Measurements from ENCODE around the gene ATG9B.
"Not testable (repeated sequence)": the region's sequence is repeated elsewhere in the genome, so short reads cannot be mapped to it uniquely, and the experiment has no call there.

Gene ATG9B

GRCh38 chr7:151045967-151046366 is 21.7 kb upstream of the ATG9B start:
- Histone ChIP-seq H3K79me2 (ENCODE audit: insufficient read depth, low read depth) (no peaks in the 10 kb centered on the region), H3K4me1 (ENCODE audit: low read depth, poor library complexity, severe bottlenecking) (no peaks in the 10 kb centered on the region), H3K9ac (no peak overlapping the region), H3K4me2 (no peak overlapping the region), H4K20me1 (ENCODE audit: insufficient read depth) (no peaks in the 10 kb centered on the region), H3K27ac (no peak overlapping the region), H3K36me3 (ENCODE audit: insufficient read depth) (no peaks in the 10 kb centered on the region), H3K4me3 (IDR thresholded peaks at IDR 0.05; ENCODE audit: insufficient read depth, low read depth, low read length) (no peak overlapping the region), H3K27me3 (ENCODE audit: insufficient read depth, low read depth) (peaks cover 13% of the 10 kb centered on the region; the same call in 1 of the 2 replicates), H2AFZ (ENCODE audit: low read depth) (no peak overlapping the region)
- no peak for TF ChIP-seq CTCF (conservative IDR thresholded peaks at IDR 0.05; ENCODE audit: low read depth, low read length)

- no peak overlapping the region for H2AFZ ChIP-seq (ENCODE audit: low read depth)
- no peak overlapping the region for H3K9ac ChIP-seq
- H3K4me1 ChIP-seq (ENCODE audit: low read depth, poor library complexity, severe bottlenecking): no peaks in the 10 kb centered on the region
- no peaks in the 10 kb centered on the region for H3K79me2 ChIP-seq (ENCODE audit: insufficient read depth, low read depth)
- no peak overlapping the region for H3K4me2 ChIP-seq
- H3K27me3 ChIP-seq (ENCODE audit: insufficient read depth, low read depth): peaks cover 11% of the 10 kb centered on the region; the same call in 1 of the 2 replicates
- no peak overlapping the region for H3K4me3 ChIP-seq (IDR thresholded peaks at IDR 0.05; ENCODE audit: insufficient read depth, low read depth, low read length)
- H4K20me1 ChIP-seq (ENCODE audit: insufficient read depth): no peaks in the 10 kb centered on the region
- no peaks in the 10 kb centered on the region for H3K36me3 ChIP-seq (ENCODE audit: insufficient read depth)
- no peak for TF ChIP-seq CTCF (conservative IDR thresholded peaks at IDR 0.05; ENCODE audit: low read depth, low read length)
- no peak overlapping the region for H3K27ac ChIP-seq
These were observed 21.0 kb upstream of the ATG9B start for GRCh38 chr7:151045262-151045661.

DNA sequence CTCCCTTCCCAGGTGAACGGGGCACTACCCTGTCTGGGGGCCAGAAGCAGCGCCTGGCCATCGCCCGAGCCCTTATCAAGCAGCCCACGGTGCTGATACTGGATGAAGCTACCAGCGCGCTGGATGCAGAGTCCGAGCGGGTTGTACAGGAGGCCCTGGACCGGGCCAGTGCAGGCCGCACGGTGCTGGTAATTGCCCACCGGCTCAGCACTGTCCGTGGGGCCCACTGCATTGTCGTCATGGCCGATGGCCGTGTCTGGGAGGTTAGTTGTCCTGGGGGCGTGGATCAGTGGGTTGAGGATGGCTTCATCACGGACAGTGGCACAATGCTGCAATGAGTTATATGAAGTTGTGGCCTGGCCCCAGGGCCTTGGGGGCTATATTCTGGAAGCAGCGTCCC is 19.7 kb upstream of the ATG9B start:
- Histone ChIP-seq H3K79me2 (ENCODE audit: insufficient read depth, low read depth) (no peaks in the 10 kb centered on the region), H3K4me3 (IDR thresholded peaks at IDR 0.05; ENCODE audit: insufficient read depth, low read depth, low read length) (no peak overlapping the region), H4K20me1 (ENCODE audit: insufficient read depth) (no peaks in the 10 kb centered on the region), H3K4me2 (no peak overlapping the region), H2AFZ (ENCODE audit: low read depth) (no peak overlapping the region), H3K27ac (no peak overlapping the region), H3K9ac (no peak overlapping the region), H3K4me1 (ENCODE audit: low read depth, poor library complexity, severe bottlenecking) (peaks cover 8% of the 10 kb centered on the region), H3K36me3 (ENCODE audit: insufficient read depth) (no peaks in the 10 kb centered on the region), H3K27me3 (ENCODE audit: insufficient read depth, low read depth) (no peaks in the 10 kb centered on the region; the same call in 1 of the 2 replicates)
- TF ChIP-seq CTCF (conservative IDR thresholded peaks at IDR 0.05; ENCODE audit: low read depth, low read length): no peak

DNA sequence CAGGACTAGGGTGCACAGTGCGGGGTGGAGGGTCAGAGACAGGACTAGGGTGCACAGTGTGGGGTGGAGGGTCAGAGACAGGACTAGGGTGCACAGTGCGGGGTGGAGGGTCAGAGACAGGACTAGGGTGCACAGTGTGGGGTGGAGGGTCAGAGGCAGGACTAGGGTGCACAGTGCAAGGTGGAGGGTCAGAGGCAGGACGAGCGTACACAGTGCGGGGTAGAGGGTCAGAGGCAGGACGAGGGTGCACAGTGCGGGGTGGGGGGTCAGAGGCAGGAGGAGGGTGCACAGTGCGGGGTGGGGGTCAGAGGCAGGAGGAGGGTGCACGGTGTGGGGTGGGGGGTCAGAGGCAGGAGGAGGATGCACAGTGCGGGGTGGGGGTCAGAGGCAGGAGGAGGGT is 19.2 kb upstream of the ATG9B start:
- not testable (repeated sequence) for H3K79me2 ChIP-seq (ENCODE audit: insufficient read depth, low read depth); H2AFZ ChIP-seq (ENCODE audit: low read depth); H3K9ac ChIP-seq; H3K27me3 ChIP-seq (ENCODE audit: insufficient read depth, low read depth); H3K36me3 ChIP-seq (ENCODE audit: insufficient read depth); H3K4me2 ChIP-seq; H3K4me3 ChIP-seq (IDR thresholded peaks at IDR 0.05; ENCODE audit: insufficient read depth, low read depth, low read length); H3K27ac ChIP-seq; H4K20me1 ChIP-seq (ENCODE audit: insufficient read depth)
- peaks cover 12% of the 10 kb centered on the region for H3K4me1 ChIP-seq (ENCODE audit: low read depth, poor library complexity, severe bottlenecking)

DNA sequence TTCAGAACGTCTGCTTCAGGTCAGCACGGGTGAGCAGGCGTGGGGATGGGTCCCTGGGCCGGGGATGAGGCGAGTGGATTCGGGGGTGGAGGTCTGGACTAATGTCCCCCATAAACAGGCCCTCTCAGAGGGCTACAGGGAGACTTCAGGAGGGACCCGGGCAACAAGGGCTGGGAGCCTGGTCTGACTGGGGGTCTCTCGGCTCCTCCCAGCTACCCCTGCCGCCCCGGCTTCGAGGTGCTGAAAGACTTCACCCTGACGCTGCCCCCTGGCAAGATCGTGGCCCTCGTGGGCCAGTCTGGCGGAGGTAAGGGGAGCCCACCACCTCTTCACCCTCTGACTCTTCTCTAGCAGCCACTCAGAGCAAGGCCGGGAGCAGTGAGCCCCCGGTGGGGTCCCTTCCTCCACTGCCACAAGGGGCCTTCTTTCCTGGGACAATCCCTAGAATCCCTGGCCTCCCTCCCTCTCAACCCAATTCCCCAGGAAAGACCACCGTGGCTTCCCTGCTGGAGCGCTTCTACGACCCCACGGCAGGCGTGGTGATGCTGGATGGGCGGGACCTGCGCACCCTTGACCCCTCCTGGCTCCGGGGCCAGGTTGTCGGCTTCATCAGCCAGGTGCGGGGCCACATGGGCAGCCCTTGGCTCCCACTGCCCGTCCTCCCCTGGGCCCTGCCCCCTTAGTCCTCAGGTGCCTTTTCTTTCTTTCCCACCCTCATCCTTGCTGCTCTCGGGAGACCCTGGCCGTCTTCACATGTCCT is 16.5 kb upstream of the ATG9B start:
- Histone ChIP-seq H3K4me3 (IDR thresholded peaks at IDR 0.05; ENCODE audit: insufficient read depth, low read depth, low read length) (no peak overlapping the region), H3K27ac (no peak overlapping the region), H3K9ac (no peak overlapping the region), H2AFZ (ENCODE audit: low read depth) (no peak overlapping the region), H3K4me2 (no peak overlapping the region), H3K36me3 (ENCODE audit: insufficient read depth) (no peaks in the 10 kb centered on the region), H3K4me1 (ENCODE audit: low read depth, poor library complexity, severe bottlenecking) (peaks cover 12% of the 10 kb centered on the region), H3K79me2 (ENCODE audit: insufficient read depth, low read depth) (no peaks in the 10 kb centered on the region), H4K20me1 (ENCODE audit: insufficient read depth) (no peaks in the 10 kb centered on the region), H3K27me3 (ENCODE audit: insufficient read depth, low read depth) (no peaks in the 10 kb centered on the region)
- no peak for TF ChIP-seq CTCF (conservative IDR thresholded peaks at IDR 0.05; ENCODE audit: low read depth, low read length)

Measured in KMS-11 (cell line).